COLO668 (cell line): ENCODE measurements around the gene NKX3-2.

Experiments
- DNase-seq: peaks from one replicate; lab custom pipeline; 2025; ENCODE audit not compliant: unreplicated experiment; lab: John Stamatoyannopoulos, UW

The NKX3-2 gene

DNA sequence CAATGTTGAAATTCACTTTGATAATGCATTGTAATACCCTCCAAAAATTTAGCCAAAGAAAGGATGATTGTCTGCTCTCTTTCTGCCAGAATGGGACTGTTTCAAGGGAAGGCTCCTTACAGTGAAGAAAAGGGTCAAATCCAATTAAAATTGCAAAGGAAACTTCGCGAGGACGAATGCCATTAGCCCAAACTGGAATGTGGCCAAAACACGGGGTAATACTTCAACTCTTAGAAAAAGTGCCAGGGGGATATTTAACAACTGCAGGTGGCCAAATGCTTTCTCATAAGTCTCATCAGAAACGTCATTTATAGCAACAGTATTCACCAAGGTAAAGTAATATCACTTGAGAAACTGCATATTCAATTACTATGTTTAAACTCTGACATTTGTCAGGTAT is 29.0 kb downstream of the NKX3-2 start:
- no peak for DNase-seq

DNA sequence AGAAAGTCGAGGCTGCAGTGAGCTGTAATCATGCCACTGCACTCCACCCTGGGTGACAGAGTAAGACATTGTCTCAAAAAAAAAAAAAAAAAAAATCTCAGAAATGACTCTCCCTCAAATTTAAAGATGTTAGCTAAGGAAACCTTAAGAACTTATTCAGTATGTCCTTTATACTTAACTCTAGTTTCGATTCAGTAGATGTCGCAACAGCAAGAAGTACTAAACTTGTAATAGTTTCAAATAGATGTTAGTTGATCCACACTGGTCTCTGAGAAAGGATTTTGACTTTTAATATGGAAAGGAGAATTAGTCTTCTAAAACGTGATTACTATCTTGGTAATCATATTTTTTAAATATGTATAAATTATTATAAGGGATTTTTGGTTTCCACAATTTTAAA is 29.6 kb downstream of the NKX3-2 start:
- no peak for DNase-seq

DNA sequence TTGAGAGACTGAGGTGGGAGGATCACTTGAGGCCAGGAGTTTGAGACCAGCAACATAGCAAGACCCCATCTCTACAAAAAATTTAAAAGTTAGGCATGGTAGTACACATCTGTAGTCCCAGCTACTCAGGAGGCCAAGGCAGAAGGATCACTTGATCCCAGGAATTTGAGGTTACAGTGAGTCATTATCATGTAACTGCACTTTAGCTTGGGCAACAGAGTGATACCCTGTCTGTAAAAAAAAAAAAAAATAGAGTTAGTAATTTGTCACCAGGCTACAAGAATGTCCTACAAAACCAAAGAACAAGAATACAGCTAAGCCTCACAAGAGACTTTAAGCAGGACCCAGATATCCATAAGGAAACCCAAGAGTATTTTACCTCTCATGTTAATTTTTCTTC is 33.2 kb downstream of the NKX3-2 start:
- no peak for DNase-seq

DNA sequence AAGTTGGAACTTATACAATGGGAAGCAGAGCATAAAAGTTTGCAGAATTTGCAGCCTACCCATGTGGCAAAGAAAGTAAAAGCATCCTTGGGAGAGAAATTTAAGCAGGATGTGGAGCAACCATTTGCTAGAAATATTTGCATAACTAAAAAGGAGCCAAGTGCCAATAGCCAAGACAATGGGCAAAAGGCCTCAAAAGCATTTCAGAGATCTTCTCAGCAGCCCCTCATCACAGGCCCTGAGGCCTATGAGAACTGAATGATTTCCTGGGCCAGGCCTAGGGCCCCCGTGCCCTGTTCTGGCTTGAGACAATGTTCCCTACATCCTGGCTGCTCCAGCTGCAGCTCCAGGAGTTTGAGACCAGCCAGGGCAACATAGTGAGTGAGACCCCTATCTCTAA is 34.9 kb downstream of the NKX3-2 start:
- no peak for DNase-seq

DNA sequence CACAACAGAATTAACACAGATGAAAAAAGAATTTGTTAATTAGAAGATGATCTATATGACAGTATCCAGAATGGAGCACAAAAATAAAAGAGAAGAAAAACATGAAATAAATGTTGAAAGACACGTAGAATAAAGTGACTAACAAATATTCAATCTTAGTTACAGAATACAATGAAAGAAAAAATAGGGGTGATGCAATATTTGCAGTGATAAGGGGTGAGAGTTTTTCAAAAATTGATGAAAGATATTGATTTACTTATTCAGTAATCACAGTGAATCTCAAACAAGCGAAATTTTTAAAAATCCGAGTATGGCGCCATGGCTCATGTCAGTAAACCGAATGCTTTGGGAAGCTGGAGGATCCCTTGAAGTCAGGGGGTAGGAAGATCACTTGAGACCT is 39.9 kb downstream of the NKX3-2 start:
- DNase-seq: no peak

DNA sequence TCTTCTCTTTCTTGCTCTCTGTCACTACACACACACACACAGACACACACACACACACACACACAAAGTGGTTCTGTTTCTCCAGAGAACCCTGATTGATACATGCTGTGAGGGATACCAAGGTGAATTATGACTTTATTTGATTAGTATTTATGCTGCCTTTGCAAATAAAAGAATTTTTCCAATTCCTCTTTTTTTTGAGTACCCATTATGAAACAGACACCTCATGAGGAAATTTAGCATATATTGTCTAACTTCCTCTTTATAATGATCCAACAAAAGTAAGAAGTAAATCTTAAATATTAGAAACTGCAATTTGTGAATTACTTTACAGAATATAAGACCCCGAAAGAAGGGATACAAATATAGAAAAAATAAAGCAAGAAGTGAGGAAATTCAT is 45.8 kb downstream of the NKX3-2 start:
- DNase-seq: no peak

DNA sequence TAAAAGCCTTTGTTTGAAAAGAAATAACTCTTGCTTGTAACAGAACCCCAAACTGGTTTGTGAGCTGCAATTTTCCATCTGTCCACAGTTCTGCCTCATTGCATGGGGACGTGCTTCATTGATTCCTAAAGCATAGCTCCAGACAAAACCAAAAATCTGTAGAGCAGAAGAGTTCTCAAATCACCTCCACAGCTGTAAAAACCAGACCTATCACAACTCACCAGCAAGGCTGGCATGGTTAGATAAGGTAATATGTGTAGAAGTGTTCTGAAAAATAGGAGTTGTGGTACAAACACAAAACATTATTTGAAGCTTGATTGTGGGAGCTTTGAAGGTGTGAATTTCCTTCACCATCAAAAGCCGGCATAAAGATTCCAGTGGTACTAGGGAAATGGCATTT is 47.7 kb downstream of the NKX3-2 start:
- DNase-seq: no peak

DNA sequence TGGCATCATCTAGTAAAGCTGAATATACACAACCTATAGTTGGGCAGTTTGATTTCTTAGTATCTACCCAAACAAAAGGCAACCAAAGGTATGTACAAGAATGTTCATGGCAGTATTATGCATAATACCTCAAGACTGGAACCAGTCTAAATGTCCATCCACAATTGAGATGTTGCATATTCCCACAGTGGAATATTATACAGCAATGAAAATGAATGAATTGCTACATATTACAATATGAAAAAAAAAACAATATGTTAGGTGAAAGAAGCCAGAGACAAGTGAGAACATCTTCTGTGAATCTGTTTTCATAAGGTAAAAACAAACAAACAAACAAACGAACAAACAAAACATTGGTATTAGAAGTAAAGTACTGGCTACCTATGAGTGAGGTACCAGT is 48.6 kb downstream of the NKX3-2 start:
- no peak for DNase-seq

DNA sequence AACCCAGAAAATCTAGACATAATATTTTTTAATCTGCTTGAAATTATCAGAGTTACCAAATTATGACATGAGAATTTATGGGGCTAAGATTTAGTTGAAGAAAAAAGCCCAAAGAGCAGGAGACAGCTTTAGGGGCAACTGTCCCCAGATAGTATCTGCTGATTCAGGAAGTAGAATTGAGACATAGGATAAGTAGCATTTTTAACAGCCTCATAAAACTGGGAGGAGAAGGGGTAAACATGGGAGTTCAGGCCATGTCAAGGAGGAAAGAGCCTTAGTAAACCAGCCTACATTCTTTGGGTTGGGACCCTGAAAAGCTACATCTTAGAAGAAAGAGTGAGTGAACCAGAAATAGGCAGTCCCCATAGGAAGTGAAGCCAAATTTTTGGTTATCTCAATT is 50.5 kb downstream of the NKX3-2 start:
- no peak for DNase-seq

DNA sequence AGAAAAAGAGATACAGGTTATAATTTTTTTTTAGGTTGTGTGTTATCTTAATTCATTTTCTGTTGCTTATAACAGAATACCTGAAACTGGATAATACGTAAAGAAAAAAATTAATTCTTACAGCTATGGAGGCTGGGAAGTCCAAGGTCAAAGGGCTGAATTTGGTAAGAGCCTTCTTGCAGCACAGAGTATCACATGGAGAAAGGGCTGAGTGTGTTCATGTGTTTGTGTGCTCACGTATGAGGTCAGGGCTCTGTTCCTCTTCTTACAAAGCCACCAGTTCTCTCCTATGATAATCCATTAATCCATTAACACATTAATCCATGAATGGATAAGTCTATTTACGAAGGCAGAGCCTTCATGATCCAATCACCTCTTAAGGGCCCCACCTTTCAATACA is 51.6 kb downstream of the NKX3-2 start:
- DNase-seq: no peak
